Lung (tissue), 12 donors: ENCODE data around the gene TNC. TPM values are rescaled to one million over a fixed set of nuclear protein-coding genes. Genes with fewer than 3 reads are reported as not detected.

Experiments used
- ATAC-seq: fragments of 200-7000 bp; cut with Tn5 transposase; one replicate; pipeline ENCODE4 v1.9.1; 2020; ENCODE audit warnings: moderate number of reproducible peaks; ENCODE audit not compliant: insufficient read depth, low FRiP score
- DNase-seq, 3 donors: peaks; one replicate each; pipeline ENCODE4 v3.0.0-alpha.2; 2013 to 2017
- H3K27ac ChIP-seq, 2 donors: one replicate each; pipeline ENCODE4 v1.5.1; 2013; ENCODE audit warnings: mild to moderate bottlenecking in 2 of 2, moderate library complexity in 2 of 2, control low read depth in 1 of 2, inconsistent platforms in 1 of 2, low read depth in 1 of 2, low read length in 1 of 2
- H3K27me3 ChIP-seq, 3 donors: one replicate each; pipeline ENCODE4 v1.5.1; 2013; ENCODE audit warnings: low read length in 2 of 3; ENCODE audit not compliant: control insufficient read depth in 3 of 3, insufficient read depth in 3 of 3
- H3K36me3 ChIP-seq, 4 donors: one replicate each; pipeline ENCODE4 v1.5.1; 2013; ENCODE audit warnings: low read length in 4 of 4, mild to moderate bottlenecking in 1 of 4, moderate library complexity in 1 of 4; ENCODE audit not compliant: control insufficient read depth in 4 of 4, insufficient read depth in 4 of 4
- H3K4me1 ChIP-seq, 5 donors: one replicate each; pipeline ENCODE4 v1.5.1; 2013; ENCODE audit warnings: low read length in 5 of 5, mild to moderate bottlenecking in 2 of 5, moderate library complexity in 1 of 5; ENCODE audit not compliant: control insufficient read depth in 5 of 5, insufficient read depth in 5 of 5
- H3K4me3 ChIP-seq: one replicate; pipeline ENCODE4 v1.5.1; 2013; ENCODE audit warnings: mild to moderate bottlenecking, control low read depth, moderate library complexity
- H3K9ac ChIP-seq, 2 donors: one replicate each; pipeline ENCODE4 v1.5.1; 2013; ENCODE audit warnings: low read length in 2 of 2, control low read depth in 1 of 2; ENCODE audit not compliant: insufficient read depth in 1 of 2
- H3K9me3 ChIP-seq, 4 donors: one replicate each; pipeline ENCODE4 v1.5.1; 2013; ENCODE audit warnings: low read length in 3 of 4, mild to moderate bottlenecking in 1 of 4, moderate library complexity in 1 of 4; ENCODE audit not compliant: control insufficient read depth in 4 of 4, insufficient read depth in 3 of 4
- WGBS, 2 donors: extraction: QIAGEN DNeasy Blood & Tissue Kit; methylation state at CpG; one replicate each; pipeline ENCODE4 v1.1.7; 2013; 5-methylcytosine and 5-hydroxymethylcytosine counted together
- polyA plus RNA-seq, 2 donors: library from polyadenylated mRNA; stranded (reverse); fragments of 200-250 nt; gene quantifications; one replicate each; pipeline ENCODE4 v1.2.1, GENCODE V29; 2013
- total RNA-seq, 2 donors: library from RNA; depleted of rRNA in 1 of 2; stranded (reverse); fragments of >200 nt in 1 of 2; gene quantifications; one replicate each; pipeline ENCODE4 v1.2.1, GENCODE V29; 2014 to 2021
- TF ChIP-seq, protein P1 (sequence below): IDR thresholded peaks from 2 replicates; pipeline ENCODE4 v1.5.1; 2012; ENCODE audit warnings: mild to moderate bottlenecking; ENCODE audit errors: control extremely low read depth, extremely low read depth
- donor health status: control.
- donor health status: control.
- donor health status: Bipolar disorder and iron deficiency.
- donor health status: healthy.
- donor health status: DM: yes; HTN: yes; CAD: no.

The TNC gene
- total and polyA plus RNA-seq, 4 donors, result 3.9 to 242 (median 80.5) TPM

DNA sequence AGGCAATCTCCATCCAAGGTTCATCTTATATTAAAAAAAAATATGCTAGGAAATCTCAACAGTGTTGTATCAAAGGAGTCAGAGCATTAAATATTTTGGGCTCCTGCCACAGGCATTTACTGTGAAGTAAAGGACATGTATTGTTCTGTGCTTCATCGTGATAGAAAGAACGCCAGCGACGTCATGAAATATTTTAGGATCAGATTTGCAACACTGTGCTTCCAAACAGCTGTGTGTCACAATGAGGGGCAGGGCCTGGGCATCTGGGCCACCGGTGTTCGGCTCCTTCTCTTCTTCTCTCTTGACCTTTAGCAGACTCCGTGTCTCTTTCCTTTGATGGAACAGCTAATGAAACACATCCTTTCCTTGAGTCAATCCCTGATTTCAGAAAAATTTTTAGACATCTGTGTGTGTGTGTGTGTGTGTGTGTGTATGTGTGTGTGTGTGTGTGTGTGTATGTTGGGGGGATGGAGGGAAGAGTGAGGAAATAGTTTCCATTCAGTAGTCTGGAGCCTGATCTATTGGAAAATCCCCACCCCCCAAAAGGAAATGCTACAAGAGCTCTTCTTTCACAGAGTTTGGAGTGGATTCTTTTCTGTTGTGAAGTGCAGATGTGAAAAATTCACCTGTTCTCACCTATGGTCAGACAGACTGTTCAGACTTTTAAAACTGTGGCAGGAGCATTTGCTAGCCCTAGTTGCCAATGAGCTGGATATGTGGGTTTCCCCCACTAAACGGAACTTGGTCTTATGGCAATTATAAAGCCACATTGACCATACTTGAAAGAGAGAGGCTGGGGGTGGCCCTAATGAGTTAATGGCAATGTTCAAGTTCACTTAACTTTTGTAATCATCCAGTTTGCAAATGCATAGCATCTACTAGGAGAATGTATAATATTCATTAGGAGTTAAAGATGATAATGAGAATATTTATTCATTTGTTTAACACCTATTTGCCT is 18.1 kb upstream of the TNC start:
- Histone ChIP-seq H3K9me3 (no peaks in the 10 kb centered on the region), H3K27ac (no peak overlapping the region), H3K36me3 (no peaks in the 10 kb centered on the region), H3K9ac (no peak overlapping the region), H3K4me3 (no peak overlapping the region), H3K27me3 (no peaks in the 10 kb centered on the region), H3K4me1 (peaks cover 0 to 39% (median 0%) of the 10 kb centered on the region in 5 donors)
- DNase-seq (peak; percentile 61 to 66 (median 65)), ATAC-seq (no peak)
- TF ChIP-seq, protein P1, sequence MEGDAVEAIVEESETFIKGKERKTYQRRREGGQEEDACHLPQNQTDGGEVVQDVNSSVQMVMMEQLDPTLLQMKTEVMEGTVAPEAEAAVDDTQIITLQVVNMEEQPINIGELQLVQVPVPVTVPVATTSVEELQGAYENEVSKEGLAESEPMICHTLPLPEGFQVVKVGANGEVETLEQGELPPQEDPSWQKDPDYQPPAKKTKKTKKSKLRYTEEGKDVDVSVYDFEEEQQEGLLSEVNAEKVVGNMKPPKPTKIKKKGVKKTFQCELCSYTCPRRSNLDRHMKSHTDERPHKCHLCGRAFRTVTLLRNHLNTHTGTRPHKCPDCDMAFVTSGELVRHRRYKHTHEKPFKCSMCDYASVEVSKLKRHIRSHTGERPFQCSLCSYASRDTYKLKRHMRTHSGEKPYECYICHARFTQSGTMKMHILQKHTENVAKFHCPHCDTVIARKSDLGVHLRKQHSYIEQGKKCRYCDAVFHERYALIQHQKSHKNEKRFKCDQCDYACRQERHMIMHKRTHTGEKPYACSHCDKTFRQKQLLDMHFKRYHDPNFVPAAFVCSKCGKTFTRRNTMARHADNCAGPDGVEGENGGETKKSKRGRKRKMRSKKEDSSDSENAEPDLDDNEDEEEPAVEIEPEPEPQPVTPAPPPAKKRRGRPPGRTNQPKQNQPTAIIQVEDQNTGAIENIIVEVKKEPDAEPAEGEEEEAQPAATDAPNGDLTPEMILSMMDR, result no peak
- WGBS, 2 donors, result 70 to 74% methylated on average over 8 of the region's 8 CpGs

- no peak overlapping the region for H3K4me3 ChIP-seq
- no peaks in the 10 kb centered on the region for H3K36me3 ChIP-seq
- H3K9me3 ChIP-seq, result no peaks in the 10 kb centered on the region
- WGBS, 2 donors, result 63 to 76% methylated on average over 4 of the region's 4 CpGs
- no peaks in the 10 kb centered on the region for H3K27me3 ChIP-seq
- ATAC-seq, result no peak
- H3K9ac ChIP-seq, result no peak overlapping the region
- H3K4me1 ChIP-seq, result peaks cover 0 to 39% (median 0%) of the 10 kb centered on the region in 5 donors
- DNase-seq, result peak in 2 of 3 donors; percentile 69 to 77
- no peak overlapping the region for H3K27ac ChIP-seq
- TF ChIP-seq, protein P1, result no peak
These were observed 17.0 kb upstream of the TNC start for GRCh38 chr9:115134941-115135340.

- WGBS, 2 donors, result 71 to 80% methylated on average over 2 of the region's 2 CpGs
- Histone ChIP-seq H3K9ac (no peak overlapping the region), H3K4me1 (peaks cover 0 to 39% (median 0%) of the 10 kb centered on the region in 5 donors), H3K27ac (no peak overlapping the region), H3K4me3 (no peak overlapping the region), H3K9me3 (no peaks in the 10 kb centered on the region), H3K27me3 (no peaks in the 10 kb centered on the region), H3K36me3 (no peaks in the 10 kb centered on the region)
- DNase-seq, result peak in 2 of 3 donors; percentile 47 to 58
- TF ChIP-seq, protein P1, result no peak
- no peak for ATAC-seq
These were observed 15.7 kb upstream of the TNC start for GRCh38 chr9:115133649-115134048.
